Measurements from ENCODE around the gene GDA.

GDA gene

GRCh38 chr9:72150661-72151060 is 1.4 kb downstream of the GDA start:
- DNase-seq = no peak

GRCh38 chr9:72151104-72151503 is 1.9 kb downstream of the GDA start:
- DNase-seq = no peak

- no peak for DNase-seq
These were observed 5.4 kb downstream of the GDA start for GRCh38 chr9:72154468-72155285.

- no peak for DNase-seq
These were observed 6.1 kb downstream of the GDA start for GRCh38 chr9:72155301-72155700.

DNA sequence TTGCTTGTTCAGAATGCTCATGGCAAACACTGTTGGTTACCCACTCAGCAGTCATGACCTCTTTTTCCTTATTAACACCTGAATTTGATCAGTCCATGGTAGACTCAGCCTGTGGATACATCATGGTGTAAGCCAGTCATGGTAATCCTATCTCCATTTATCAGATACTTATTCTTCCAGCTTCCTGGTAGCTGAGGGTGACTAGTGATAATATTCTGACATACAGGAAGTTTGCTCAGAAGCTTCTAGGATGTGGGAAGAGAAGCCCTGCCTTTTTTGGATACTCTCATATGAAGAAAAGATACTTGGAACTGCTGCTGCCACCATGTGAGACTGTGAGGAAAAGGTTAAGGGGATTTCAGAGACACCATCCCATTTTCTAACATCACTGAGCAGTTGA is 7.3 kb downstream of the GDA start:
- no peak for DNase-seq

GRCh38 chr9:72158680-72159079 is 9.4 kb downstream of the GDA start:
- no peak for DNase-seq

DNA sequence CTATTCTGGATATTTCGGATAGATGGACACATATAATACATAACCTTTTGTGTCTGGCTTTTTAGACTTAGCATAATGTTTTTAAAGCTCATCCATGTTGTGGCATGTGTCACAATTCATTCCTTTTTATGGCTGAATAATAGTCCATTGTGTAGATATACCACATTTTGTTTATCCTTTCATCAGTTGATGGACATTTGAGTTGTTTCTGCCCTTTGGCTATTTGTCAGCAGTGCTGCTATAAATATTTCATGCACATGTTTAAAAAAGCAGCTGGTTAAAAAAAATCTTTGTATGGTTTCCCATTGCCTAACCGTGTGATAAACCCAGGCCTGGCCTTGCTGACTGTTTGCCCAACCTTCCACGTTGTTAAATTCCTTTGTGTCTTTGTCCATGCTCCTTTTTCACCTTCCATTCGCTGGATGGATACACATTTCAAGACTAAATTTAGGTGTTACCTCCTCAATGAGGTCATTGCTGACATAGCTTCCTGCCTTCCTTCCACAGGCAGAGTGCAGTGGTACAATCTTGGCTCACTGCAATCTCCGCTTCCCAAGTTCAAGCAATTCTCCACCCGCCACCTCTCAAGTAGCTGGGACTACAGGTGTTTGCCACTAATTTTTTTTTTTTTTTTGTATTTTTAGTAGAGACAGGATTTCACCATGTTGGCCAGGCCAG is 11.3 kb downstream of the GDA start:
- DNase-seq = no peak

GRCh38 chr9:72165326-72165725 is 16.1 kb downstream of the GDA start:
- no peak for DNase-seq

DNA sequence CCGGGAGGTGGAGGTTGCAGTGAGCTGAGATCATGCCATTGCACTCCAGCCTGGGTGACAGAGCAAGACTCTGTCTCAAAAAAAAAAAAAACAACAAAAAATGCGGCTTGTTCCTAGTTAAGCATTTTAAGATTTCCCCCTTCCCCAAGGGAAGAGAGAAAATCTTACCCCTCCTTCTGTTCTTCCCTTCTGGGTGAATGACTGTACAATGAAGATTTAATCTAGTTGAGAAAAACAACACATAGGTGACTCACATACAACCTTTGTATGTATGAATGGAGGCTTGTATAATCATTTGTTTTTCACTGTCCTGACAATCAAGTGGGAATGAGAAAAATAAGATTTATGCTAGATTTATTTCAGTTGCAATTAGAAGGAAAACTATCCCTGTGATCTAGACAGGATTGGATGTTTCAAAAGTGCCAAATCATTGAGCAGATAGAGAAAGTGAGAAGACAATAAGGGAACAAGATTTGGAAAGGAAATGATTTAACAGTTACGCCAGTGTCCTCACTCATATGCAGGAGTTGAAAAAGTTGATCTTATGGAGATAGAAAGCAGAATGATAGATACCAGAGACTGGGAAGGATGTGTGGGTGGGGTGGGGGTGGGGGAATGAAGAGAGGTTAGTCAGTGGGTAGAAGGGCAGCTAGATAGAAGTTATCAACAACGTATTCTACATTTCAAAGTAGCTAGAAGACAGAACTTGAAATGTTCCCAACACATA is 16.7 kb downstream of the GDA start:
- DNase-seq = no peak

- DNase-seq = no peak
These were observed 18.8 kb downstream of the GDA start for GRCh38 chr9:72168075-72168474.

DNA sequence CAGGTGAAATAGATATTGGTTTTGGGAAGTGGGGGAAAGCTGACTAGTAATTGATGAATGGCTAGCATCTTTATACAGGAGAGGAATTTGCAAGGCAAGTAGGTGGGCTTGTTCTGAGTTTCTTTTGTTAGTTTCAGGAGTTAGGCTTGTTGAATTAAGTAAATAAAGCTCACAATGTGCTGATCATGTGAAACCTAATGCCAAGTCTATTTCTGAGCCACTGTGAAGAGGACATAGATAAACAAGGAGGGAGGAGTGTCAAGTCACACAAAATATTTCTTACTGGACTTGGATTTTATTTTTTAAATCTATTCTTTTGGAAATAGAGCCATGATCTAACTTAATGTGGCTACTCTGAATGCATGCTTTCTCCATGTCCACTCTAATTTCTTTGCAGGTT is 19.9 kb downstream of the GDA start:
- DNase-seq = no peak

DNA sequence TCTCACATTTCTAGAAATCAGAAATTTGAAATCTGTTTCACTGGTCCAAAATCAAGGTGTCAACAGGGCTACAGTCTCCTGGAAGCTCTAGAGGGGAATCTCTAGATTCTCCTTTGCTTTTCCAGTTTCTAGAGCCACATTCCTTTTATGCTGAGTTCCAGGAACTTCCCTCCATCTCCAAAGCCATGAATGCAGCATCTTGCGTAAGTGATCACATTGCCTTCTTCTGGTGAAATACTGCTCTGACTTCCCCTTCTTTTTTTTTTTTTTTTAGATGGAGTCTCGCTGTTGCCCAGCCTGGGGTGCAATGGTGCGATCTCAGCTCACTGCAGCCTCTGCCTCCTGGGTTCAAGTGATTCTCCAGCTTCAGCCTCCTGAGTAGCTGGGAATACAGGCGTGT is 23.8 kb downstream of the GDA start:
- DNase-seq = no peak

GRCh38 chr9:72185561-72185960 is 36.3 kb downstream of the GDA start:
- no peak for DNase-seq

- no peak for DNase-seq
These were observed 38.0 kb downstream of the GDA start for GRCh38 chr9:72187121-72187695.

DNA sequence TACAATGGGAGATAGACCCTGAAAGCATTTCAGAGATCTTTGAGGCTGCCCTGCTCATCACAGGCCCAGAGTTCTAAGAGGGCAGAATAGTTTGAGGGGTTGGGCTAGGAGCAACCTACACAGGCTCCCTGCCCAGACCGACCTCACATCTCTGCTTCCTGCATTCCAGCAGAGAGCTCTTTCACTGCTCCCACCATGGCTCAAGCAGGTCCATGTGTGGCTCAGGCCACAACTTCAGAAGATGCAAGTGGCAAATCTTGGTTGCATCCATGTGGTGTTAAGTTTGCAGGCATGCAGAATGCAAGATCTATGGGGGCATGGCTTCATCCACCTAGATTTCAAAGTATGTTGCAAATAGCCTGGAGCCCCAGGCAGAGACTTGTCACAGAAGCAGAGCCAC is 39.0 kb downstream of the GDA start:
- DNase-seq = no peak

GRCh38 chr9:72193478-72193881 is 44.2 kb downstream of the GDA start:
- DNase-seq = no peak

DNA sequence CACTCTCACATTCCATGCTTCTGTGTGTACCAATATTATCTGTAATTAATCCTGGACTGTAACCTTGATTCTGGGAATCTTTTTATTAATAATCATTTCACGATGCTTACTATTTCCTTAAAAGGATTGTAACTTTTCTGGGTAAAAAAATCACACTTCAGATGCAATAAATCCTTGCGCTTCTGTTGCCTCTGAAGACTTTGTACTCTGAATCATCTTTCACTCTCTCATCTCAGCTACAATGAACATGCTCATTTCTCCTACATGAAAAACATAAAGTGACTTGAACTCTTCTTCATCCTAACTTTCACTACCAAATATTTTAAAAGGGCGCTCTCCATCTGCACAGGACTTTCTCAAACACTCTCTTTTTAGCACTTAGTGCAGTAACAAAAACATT is 50.0 kb downstream of the GDA start:
- DNase-seq = no peak

DNA sequence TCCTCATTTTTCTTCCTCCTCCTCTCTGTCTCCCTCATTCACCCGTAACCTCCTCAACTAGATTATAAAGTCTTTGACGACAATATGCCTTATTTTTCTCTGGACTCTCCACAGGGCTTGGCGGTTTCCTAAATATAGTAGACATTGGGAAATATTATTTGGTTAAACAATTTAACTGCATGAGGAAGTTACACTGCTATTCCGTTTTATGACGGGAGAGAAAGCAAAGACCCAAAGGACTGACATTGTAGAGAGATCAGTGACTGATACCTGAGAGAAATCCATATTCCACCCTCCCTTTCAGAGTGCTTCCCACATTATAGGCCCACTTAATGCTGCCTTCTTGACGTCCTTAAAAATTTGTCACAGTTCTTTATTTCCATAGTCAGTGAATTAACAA is 51.2 kb downstream of the GDA start:
- DNase-seq = no peak

- no peak for DNase-seq
These were observed 52.8 kb downstream of the GDA start for GRCh38 chr9:72202009-72202408.

DNA sequence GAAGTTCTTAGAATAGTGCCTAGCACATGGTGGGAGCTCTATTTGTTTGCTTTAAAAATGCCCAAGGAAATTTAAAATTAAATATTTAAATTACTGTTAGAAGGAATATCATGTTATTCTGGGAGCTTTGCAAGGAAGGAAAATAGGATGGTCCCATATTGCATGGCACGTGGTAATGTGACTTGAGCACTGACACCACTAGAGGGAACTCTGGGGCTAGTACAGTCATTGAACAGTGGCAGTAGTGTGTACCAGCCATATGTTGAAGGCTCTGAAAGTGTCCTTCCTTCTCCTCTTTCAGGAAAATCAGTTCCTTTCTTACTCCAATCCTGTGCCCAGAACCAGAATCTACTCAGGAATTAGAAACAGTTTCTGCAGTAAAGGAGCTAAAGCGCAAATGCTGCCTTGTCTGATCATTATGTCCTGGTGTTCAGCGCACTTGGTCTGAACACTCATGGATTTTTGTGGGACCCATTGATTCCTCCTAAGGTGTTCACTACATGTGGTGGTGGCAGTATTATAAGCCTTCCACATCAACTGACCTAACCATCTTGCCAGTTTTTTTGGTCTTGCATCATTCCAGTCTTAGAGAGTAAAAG is 54.1 kb downstream of the GDA start:
- peak in 1 of 5 experiments; percentile 16 for DNase-seq

- DNase-seq = no peak
These were observed 54.8 kb downstream of the GDA start for GRCh38 chr9:72204062-72204461.

DNA sequence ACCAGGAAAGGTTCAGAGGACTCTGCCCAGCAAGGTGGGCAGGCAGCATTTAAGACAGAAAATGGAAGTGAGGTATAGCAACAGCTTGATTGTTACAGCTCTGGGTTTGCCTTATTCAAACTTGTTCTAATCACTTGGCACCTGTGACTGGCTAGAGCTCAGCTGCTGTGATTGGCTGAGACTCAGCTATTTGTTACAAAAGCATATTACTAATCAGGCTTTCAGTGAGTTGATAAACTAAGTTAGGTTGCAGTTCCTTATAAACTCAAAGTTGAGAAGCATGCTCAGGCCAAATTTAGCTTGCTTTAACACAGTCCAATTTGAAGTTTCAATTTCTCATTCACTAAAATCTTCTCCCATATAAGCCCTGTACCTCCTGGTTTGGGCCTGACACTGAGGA is 56.3 kb downstream of the GDA start:
- DNase-seq = no peak

GRCh38 chr9:72207278-72207677 is 58.0 kb downstream of the GDA start:
- no peak for DNase-seq

Measured in T-helper 2 cell (primary cell).